OCI-M2 (cell line): ENCODE measurements around the gene GAMT.

Experiments used
- DNase-seq: peaks from one replicate; lab custom pipeline; 2025; ENCODE audit not compliant: unreplicated experiment; lab: John Stamatoyannopoulos, UW

Gene GAMT

DNA sequence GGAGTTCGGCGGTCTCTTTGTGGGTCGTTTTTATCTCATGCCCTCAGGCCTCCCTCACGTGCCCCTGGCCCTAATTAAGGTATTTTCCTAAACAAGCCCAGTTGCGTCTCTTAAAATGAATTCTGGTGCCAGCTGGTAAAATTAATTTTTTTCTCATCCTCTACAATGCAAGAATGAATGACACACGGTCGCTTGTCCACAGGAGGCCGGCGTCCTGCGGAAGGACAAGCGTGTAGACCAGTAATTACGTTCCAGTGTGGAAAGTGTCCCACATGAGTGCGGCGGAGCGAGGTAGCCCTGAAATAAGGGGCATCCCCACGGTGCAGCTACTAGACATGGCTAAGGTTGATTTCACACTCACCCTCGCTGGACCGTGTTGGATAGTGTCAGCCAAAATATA is 52.1 kb downstream of the GAMT start:
- DNase-seq, result no peak
